ENCODE measurements around the gene KCNJ1. TPM values are rescaled to one million over a fixed set of nuclear protein-coding genes. Genes with fewer than 3 reads are reported as not detected.

Gene KCNJ1
- total RNA-seq, 1 experiment from 2014 or later, result not detected

DNA sequence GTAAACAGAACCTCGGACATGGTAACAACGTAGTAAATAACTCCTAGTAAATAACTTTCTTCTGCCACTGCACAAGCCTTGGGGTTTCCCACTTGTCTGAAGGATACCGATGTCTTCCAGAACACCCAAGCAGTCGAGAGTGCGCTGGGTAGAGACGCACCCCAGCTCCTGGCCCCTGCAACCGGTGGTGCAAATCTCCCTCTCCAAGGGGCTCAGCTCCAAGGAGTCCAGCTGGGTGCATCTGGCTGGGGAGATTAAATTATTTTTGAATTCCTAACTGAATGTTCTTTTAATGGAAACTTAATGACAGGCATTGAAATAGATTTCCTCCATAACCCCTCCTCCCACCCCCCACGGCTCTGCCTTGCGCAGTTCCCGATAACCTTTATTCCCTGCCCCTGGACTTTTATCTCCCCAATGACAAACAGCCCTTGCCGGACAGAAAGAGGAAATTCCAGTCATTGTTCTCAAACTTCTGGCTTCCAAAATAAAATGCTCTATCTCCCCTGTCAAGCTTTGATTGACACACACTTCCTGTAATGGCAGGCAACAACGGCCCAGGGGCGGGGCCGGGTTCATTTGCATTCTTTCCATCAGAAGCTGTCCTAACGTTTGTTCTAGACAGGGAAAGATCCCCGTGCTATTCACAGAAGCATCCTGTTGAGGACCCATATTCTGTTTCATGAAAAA is 31.2 kb downstream of the KCNJ1 start:
- CTCF ChIA-PET, result no interaction called here
- BruUV-seq (replicated peaks), result no TSS peak
- Histone ChIP-seq H3K27ac (ENCODE audit: low read depth, low read length, poor library complexity, severe bottlenecking) (no peak overlapping the region), H3K4me3 (ENCODE audit: low read depth, low read length, poor library complexity, severe bottlenecking) (no peak overlapping the region), H3K36me3 (ENCODE audit: insufficient read depth, low read length, poor library complexity, severe bottlenecking) (no peaks in the 10 kb centered on the region), H3K9me3 (ENCODE audit: low read depth, low read length, poor library complexity, severe bottlenecking) (no peaks in the 10 kb centered on the region), H3K4me1 (ENCODE audit: insufficient read depth, low read length, poor library complexity, severe bottlenecking) (peaks cover 14% of the 10 kb centered on the region), H3K27me3 (replicated peaks; ENCODE audit: insufficient read depth, low read depth, low read length, poor library complexity) (no peaks in the 10 kb centered on the region)
- intact Hi-C loops (cut with micrococcal nuclease; ENCODE audit: unreplicated experiment), result loop anchor here (10.0 kb wide), 1 partner anchor 201 kb away; no protein-coding TSS in a partner anchor
- POLR2A ChIA-PET (ENCODE audit: low non-redundant PET), result no interaction called here
- TF ChIP-seq, protein P1, sequence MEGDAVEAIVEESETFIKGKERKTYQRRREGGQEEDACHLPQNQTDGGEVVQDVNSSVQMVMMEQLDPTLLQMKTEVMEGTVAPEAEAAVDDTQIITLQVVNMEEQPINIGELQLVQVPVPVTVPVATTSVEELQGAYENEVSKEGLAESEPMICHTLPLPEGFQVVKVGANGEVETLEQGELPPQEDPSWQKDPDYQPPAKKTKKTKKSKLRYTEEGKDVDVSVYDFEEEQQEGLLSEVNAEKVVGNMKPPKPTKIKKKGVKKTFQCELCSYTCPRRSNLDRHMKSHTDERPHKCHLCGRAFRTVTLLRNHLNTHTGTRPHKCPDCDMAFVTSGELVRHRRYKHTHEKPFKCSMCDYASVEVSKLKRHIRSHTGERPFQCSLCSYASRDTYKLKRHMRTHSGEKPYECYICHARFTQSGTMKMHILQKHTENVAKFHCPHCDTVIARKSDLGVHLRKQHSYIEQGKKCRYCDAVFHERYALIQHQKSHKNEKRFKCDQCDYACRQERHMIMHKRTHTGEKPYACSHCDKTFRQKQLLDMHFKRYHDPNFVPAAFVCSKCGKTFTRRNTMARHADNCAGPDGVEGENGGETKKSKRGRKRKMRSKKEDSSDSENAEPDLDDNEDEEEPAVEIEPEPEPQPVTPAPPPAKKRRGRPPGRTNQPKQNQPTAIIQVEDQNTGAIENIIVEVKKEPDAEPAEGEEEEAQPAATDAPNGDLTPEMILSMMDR (conservative IDR thresholded peaks at IDR 0.05; ENCODE audit: low read depth, low read length), result no peak
- TF ChIP-seq EZH2 (IDR thresholded peaks at IDR 0.05; ENCODE audit: borderline replicate concordance, low read depth, low read length, poor library complexity, severe bottlenecking), result no peak
- peak; percentile 75 for DNase-seq (ENCODE audit: low spot score)

DNA sequence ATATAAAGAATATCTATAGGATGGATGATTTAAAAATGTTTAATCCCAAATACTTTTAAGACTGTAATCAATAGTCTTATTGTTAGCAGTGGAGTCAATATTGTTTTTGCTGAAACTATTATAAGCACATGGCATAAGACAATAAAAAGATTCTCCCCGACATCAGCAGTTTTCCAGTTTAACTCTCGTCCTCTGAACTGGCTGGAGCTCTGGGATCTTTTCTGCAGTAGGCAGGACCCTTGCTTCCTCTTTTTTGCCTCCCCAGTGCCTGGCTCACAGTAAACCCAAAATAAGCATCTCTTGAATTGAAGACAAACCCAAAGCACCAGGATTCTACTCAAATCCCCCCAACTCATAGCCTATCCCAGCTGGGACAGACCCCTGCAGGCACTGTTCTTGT is 32.9 kb downstream of the KCNJ1 start:
- TF ChIP-seq, protein P1 (conservative IDR thresholded peaks at IDR 0.05; ENCODE audit: low read depth, low read length), result no peak
- TF ChIP-seq EZH2 (IDR thresholded peaks at IDR 0.05; ENCODE audit: borderline replicate concordance, low read depth, low read length, poor library complexity, severe bottlenecking), result no peak
- POLR2A ChIA-PET (ENCODE audit: low non-redundant PET), result no interaction called here
- CTCF ChIA-PET, result no interaction called here
- DNase-seq (ENCODE audit: low spot score), result no peak
- peaks cover 18% of the 10 kb centered on the region for H3K4me1 ChIP-seq (ENCODE audit: insufficient read depth, low read length, poor library complexity, severe bottlenecking)
- H3K36me3 ChIP-seq (ENCODE audit: insufficient read depth, low read length, poor library complexity, severe bottlenecking), result no peaks in the 10 kb centered on the region
- no peak overlapping the region for H3K27ac ChIP-seq (ENCODE audit: low read depth, low read length, poor library complexity, severe bottlenecking)
- H3K27me3 ChIP-seq (replicated peaks; ENCODE audit: insufficient read depth, low read depth, low read length, poor library complexity), result no peaks in the 10 kb centered on the region
- no peak overlapping the region for H3K4me3 ChIP-seq (ENCODE audit: low read depth, low read length, poor library complexity, severe bottlenecking)
- BruUV-seq (replicated peaks), result no TSS peak
- intact Hi-C loops (cut with micrococcal nuclease; ENCODE audit: unreplicated experiment), result loop anchor here (5.0 to 10.0 kb wide), 5 partner anchors 199 to 677 kb away; no protein-coding TSS in a partner anchor
- no peaks in the 10 kb centered on the region for H3K9me3 ChIP-seq (ENCODE audit: low read depth, low read length, poor library complexity, severe bottlenecking)

DNA sequence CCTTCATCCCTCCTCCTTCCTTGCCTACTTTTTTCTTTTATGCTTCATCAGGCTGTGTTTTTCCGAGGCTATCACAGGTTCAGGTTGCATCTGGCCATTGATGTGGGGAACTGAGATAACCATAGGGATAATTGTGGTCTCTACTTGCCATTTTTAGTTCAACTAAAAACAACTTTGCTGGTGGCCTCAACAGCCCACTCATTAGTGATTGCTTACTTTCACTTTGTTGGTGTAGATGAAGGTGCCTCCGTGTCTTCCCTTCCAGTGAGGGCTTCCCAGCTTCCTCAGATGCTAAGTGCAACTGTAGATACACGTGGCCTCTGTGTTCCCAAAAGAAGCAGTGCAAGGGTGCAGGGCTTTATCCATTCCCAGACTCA is 35.0 kb downstream of the KCNJ1 start:
- no peak for DNase-seq (ENCODE audit: low spot score)
- POLR2A ChIA-PET (ENCODE audit: low non-redundant PET), result no interaction called here
- no TSS peak for BruUV-seq (replicated peaks)

More for the DNA sequence above, 35.0 kb downstream of the KCNJ1 start:
- TF ChIP-seq EZH2 (IDR thresholded peaks at IDR 0.05; ENCODE audit: borderline replicate concordance, low read depth, low read length, poor library complexity, severe bottlenecking), result no peak
- TF ChIP-seq, protein P1 (conservative IDR thresholded peaks at IDR 0.05; ENCODE audit: low read depth, low read length), result no peak
- no peaks in the 10 kb centered on the region for H3K27me3 ChIP-seq (replicated peaks; ENCODE audit: insufficient read depth, low read depth, low read length, poor library complexity)
- CTCF ChIA-PET, result no interaction called here
- no peaks in the 10 kb centered on the region for H3K9me3 ChIP-seq (ENCODE audit: low read depth, low read length, poor library complexity, severe bottlenecking)
- H3K36me3 ChIP-seq (ENCODE audit: insufficient read depth, low read length, poor library complexity, severe bottlenecking), result no peaks in the 10 kb centered on the region
- no peak overlapping the region for H3K4me3 ChIP-seq (ENCODE audit: low read depth, low read length, poor library complexity, severe bottlenecking)
- H3K4me1 ChIP-seq (ENCODE audit: insufficient read depth, low read length, poor library complexity, severe bottlenecking), result peaks cover 18% of the 10 kb centered on the region
- intact Hi-C loops (cut with micrococcal nuclease; ENCODE audit: unreplicated experiment), result loop anchor here (5.0 to 10.0 kb wide), 5 partner anchors 197 to 675 kb away; no protein-coding TSS in a partner anchor
- no peak overlapping the region for H3K27ac ChIP-seq (ENCODE audit: low read depth, low read length, poor library complexity, severe bottlenecking)

Data from A673 (cell line).